Stimulated activated CD8-positive, alpha-beta memory T cell treated with anti-CD3 and anti-CD28 coated beads, Interleukin-4, amount 100 ng/mL, for 1 hour (primary cell): Measurements from ENCODE around the gene TLE5.
A peak's percentile ranks its signal among the peaks of the same experiment; 100 is the strongest.

Experiments
- DNase-seq, 2 donors: peaks; one replicate each; pipeline ENCODE4 v3.0.0-alpha.2; 2020; ENCODE audit warnings: low read depth in 2 of 2, low spot score in 1 of 2

TLE5 gene, protein sequence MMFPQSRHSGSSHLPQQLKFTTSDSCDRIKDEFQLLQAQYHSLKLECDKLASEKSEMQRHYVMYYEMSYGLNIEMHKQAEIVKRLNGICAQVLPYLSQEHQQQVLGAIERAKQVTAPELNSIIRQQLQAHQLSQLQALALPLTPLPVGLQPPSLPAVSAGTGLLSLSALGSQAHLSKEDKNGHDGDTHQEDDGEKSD

GRCh38 chr19:3062165-3063105, at the start of gene TLE5:
Gene TLE5, minus strand, starts transcription at chr19:3062495. Its CDS starts 295 bp downstream, at chr19:3062200.
- peak in 1 of 2 donors; percentile 52 for DNase-seq

GRCh38 chr19:3111586-3112247, 49.4 kb upstream of the TLE5 start:
- no peak for DNase-seq

DNA sequence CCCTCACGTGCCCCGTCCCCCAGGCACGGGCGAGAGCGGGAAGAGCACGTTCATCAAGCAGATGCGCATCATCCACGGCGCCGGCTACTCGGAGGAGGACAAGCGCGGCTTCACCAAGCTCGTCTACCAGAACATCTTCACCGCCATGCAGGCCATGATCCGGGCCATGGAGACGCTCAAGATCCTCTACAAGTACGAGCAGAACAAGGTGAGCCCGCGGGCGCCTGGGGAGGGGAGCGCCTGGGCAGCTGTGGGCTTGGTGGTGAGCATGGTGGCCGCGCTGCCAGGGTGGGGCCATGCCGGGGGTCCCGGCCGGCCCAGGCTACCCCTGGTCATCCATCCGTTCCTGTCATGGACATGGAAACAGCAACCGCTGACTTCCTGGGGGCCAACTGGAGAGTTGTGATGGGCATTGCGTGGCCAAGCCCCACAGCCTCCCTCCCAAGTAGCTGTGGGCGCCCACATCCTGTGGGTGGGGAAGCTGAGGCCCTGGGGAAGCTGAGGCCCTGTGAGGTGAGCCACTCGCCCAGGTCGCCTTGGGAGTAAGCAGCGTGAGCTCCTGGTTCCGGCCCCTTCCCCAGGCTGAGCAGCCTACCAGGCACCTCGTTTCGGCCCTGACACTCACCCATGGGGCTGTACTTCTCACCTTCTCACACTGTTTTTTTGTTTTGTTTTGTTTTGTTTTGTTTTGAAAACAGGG, 48.0 kb upstream of the TLE5 start:
- DNase-seq = no peak

GRCh38 chr19:3109491-3109890, 47.2 kb upstream of the TLE5 start:
- DNase-seq = no peak

- peak; percentile 35 to 53 for DNase-seq
Measured at GRCh38 chr19:3108775-3109174, 46.5 kb upstream of the TLE5 start.

DNA sequence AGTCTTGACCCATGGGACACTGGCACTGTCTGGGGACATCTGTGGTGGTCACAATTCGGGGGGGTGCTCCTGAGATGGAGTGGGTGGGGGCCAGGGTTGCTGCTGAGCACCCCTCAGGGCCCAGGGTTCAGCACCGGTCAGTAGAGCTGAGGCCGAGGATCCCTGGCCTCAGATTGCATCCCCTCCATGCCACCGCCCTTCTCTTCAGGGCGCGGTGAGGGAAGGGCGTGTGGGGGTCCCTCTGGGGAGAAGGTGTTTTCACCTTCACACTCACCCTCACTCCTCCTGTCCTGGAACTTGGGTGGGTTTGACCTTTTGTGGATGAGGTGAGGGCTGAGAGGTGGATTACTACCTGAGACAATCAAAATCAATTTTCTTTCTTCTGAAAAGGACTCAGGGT, 45.4 kb upstream of the TLE5 start:
- no peak for DNase-seq

GRCh38 chr19:3106509-3107141, 44.3 kb upstream of the TLE5 start:
- no peak for DNase-seq

GRCh38 chr19:3105641-3106508, 43.6 kb upstream of the TLE5 start:
- DNase-seq = no peak

DNA sequence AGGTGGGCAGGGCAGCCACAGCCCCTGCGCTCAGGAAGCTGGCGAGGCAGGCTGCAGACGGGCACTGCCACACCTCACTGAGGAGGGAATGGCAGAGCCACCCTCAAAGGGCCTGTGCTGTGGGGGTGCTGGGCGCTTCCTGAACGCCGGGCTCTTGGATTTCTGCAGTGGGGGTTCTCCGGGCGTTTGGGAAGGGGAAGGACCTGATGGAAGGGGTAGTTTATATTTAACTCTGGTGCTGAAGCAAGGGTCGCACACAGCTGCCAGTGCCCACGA, 42.4 kb upstream of the TLE5 start:
- no peak for DNase-seq

GRCh38 chr19:3102239-3103140, 40.2 kb upstream of the TLE5 start:
- DNase-seq = no peak

DNA sequence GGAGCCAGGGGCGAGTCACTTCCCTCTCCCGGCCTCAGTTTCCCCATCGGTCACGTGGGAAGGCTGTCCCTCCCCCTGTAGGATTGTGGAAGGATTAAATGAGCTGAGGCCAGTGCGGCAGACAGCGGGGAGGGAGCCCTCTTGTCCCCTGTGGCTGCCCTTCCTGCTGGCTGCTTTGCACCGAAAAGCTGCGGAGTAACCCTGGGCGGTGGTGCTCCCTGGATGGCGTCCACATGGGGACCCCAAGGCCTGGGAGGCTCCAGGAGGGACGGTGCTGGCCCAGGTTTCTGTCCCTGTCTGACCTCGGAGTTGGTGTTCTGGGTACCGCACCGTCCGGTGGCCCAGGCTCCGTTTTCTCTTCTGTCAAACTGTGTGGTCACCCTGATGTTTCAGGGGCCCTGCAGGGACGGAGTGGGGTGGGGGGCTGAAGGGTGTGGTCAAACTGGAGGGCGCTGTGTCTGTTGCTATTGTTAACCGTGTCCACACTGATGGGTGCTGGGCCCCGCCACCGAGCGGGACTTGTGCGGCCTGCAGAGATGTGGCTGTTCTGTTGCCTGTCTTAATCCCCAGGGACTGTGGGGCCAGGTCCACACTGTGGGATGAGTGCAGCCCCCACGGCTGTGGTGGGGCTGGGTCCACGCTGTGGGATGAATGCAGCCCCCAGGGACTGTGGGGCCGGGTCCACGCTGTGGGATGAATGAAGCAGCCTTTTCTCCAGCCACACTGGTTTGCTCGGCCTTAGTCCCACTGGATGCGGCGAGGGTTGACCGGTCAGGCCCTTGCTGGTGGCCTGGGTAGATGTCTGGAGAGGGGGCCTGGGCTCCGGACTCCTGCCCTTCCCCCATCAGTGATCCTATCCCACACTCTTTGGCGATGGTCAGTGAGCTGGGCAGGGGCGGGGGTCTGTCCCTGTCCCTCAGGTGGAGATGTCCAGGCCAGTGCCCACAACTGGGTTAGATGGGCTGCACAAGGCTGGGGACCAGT, 38.7 kb upstream of the TLE5 start:
- no peak for DNase-seq

DNA sequence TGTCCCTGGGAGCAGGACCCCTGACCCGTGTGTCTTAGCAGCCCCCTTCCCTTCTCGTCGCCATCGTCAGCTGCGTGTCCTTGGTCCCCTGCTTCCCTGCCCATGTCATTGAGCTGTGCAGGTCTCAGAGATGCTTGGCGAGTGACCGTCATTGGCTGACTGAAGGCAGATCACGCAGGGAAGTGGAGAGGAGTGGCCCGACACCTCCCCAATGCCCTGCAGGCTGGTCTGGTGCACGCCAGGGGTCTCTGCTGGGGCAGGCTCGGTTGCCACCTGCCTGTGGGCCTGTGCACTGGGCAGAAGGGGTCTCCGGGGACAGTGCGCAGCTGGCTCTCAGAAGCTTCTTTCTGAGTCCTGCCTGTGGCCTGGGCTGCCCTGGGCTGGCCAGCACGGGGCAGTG, 38.0 kb upstream of the TLE5 start:
- no peak for DNase-seq

DNA sequence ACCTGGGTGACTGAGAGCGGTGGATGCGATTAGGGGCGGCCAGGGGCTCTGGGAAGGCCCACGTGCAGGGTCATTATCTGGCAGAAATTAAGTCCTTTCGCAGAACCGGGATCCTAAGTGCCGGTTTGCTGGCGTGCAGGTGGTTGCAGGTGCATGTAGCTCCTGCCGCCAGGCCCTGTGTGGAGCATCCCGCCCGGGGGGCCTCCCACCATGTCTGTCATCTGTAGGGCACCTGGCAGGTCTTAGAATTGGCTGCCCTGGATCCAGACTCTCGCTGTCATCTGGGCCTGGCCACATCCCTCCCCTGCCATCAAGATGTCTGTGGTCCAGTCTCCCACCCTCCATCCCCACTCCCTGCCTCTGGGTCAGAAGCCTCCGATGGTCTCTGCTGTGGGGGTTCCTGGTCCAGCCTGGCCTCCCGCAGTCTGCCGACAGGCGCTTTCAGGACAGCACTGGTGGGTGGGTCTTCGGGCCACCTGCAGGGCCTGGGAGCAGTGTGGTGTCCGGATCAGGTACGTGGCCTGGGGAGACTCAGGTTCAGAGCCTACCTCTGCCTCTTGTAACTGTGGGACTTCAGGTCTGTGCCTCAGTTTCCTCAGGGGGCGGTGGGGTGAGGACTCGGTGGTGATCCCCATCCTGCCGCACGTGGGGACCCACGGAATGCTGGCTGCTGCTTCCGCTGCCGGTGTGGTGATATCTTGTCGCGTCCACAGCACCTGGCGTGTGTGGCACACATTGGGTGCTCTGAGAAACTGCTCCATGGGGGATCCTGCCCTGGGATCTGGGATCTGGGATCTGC, 37.3 kb upstream of the TLE5 start:
- DNase-seq = no peak

GRCh38 chr19:3098515-3099346, 36.4 kb upstream of the TLE5 start:
- no peak for DNase-seq

GRCh38 chr19:3098141-3098514, 35.8 kb upstream of the TLE5 start:
- no peak for DNase-seq

DNA sequence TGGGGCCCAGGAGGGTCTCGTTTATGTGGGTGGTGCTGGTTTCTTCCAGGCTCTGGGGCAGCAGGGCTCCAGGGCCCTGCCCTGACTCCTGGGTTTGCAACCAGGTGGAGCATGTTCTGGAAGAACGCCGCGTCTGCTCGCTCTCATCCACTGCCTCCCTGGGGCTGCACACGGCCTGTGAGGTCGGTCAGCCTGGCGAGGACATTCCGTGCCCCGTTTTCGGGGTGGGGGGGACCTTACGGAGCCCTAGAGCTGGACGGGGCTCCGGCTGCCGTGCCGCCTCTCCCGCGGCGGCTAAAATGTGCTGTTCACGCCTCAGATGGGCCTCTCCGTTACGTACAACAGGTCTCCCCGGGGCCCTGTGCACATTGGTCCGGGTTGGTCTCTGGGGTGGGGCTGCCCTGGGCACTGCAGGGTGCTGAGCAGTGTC, 35.2 kb upstream of the TLE5 start:
- no peak for DNase-seq
